ENCODE measurements around the gene SLCO2A1.

Gene SLCO2A1

DNA sequence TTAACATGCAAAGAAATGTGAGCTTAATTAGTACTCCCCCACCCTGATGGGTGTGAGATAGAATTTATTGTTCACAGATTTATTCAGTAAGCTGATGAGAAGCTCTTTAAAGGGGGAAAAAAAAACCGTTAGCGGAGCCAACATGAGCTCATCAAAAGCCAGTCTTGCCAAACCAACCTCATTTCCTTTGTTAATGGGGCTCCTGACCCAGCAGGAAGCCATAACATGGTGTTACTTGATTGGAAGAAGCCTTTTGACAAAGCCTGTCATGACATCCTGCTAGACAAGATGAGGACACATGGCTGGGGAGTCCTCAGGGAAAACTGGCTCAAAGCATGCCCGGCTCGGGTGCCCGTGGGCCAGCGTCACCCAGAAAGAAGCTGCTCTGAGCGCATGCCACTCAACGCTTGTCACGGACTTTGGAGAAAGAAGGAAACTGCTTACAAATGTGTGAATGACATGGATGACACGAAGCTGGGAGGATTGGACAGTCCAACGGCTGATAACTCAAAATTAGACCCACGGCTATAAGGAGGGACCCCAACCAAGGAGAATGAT lies 64.6 kb downstream of the SLCO2A1 start:
- TF ChIP-seq, protein P1, sequence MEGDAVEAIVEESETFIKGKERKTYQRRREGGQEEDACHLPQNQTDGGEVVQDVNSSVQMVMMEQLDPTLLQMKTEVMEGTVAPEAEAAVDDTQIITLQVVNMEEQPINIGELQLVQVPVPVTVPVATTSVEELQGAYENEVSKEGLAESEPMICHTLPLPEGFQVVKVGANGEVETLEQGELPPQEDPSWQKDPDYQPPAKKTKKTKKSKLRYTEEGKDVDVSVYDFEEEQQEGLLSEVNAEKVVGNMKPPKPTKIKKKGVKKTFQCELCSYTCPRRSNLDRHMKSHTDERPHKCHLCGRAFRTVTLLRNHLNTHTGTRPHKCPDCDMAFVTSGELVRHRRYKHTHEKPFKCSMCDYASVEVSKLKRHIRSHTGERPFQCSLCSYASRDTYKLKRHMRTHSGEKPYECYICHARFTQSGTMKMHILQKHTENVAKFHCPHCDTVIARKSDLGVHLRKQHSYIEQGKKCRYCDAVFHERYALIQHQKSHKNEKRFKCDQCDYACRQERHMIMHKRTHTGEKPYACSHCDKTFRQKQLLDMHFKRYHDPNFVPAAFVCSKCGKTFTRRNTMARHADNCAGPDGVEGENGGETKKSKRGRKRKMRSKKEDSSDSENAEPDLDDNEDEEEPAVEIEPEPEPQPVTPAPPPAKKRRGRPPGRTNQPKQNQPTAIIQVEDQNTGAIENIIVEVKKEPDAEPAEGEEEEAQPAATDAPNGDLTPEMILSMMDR (IDR thresholded peaks at IDR 0.05; ENCODE audit: extremely low read depth, missing control alignments): no peak
- DNase-seq (ENCODE audit: low spot score): no peak

- DNase-seq (ENCODE audit: low spot score): no peak
- TF ChIP-seq, protein P1 (IDR thresholded peaks at IDR 0.05; ENCODE audit: extremely low read depth, missing control alignments): no peak
Measured at GRCh38 chr3:133964547-133964946, 65.2 kb downstream of the SLCO2A1 start.

- no peak for DNase-seq (ENCODE audit: low spot score)
- TF ChIP-seq, protein P1 (IDR thresholded peaks at IDR 0.05; ENCODE audit: extremely low read depth, missing control alignments): no peak
Measured at GRCh38 chr3:133963657-133964396, 65.9 kb downstream of the SLCO2A1 start.

DNA sequence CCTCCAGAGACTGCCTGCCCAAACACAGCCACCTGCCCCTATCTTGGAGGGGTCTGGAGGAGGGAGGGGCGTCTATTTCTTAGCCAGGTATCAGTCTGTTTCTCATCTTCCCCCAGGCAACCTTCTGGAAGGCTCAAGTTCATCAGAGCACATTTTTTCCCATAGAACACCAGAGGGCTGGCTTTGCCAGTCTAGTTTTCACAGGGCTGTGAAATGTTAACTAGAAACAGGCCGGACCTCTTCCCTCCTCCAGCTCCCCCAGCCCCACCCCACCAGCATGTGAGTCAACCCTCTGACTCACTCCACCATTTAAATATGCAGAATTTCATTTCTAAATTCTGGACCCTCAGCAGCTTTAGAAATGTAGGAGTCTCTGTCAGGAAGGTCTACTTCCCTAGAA lies 66.9 kb downstream of the SLCO2A1 start:
- no peak for DNase-seq (ENCODE audit: low spot score)
- TF ChIP-seq, protein P1 (IDR thresholded peaks at IDR 0.05; ENCODE audit: extremely low read depth, missing control alignments): no peak

GRCh38 chr3:133958071-133958805 lies 71.5 kb downstream of the SLCO2A1 start:
- TF ChIP-seq, protein P1 (IDR thresholded peaks at IDR 0.05; ENCODE audit: extremely low read depth, missing control alignments): no peak
- no peak for DNase-seq (ENCODE audit: low spot score)

DNA sequence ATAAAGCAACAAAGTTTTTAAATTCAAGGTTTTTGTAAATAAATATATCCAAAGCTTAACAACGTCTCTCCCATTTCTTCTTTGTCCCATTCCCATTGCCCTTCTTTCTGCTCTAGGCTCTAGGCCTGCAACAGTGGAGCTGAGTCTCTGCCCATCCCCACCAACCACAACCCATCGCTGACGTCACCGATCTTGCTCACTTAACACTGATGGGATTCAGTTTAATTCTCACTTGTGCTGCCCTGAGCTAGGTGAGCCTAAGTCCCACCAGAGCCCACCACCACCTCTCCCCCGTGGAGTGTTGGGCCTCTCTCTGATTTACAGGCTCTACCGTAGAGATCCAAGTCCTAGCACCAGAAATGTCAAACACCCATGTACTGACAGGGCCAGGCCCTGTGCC lies 72.7 kb downstream of the SLCO2A1 start:
- no peak for DNase-seq (ENCODE audit: low spot score)
- TF ChIP-seq, protein P1 (IDR thresholded peaks at IDR 0.05; ENCODE audit: extremely low read depth, missing control alignments): no peak

DNA sequence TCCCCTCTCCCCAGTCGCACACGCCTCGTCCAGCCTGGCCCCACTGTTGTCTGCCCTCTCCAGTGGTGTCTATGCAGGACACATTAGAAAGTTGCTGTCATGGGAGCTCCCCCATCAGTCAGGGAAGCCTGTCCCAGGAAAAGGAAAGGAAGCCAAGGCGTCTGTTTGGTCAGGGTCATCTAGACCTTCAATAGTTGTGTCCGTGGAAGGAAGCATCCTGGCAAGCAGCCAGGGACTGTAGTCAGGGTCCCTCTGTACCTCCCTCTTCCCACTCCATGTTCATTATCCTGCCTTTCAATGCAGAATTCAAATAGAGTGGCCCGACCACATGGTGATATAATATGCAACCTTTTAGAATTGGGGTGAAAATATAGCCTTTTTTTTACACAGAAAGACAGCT lies 73.4 kb downstream of the SLCO2A1 start:
- TF ChIP-seq, protein P1 (IDR thresholded peaks at IDR 0.05; ENCODE audit: extremely low read depth, missing control alignments): no peak
- no peak for DNase-seq (ENCODE audit: low spot score)
